Uterus (tissue), 2 donors: ENCODE measurements around the gene SRCAP.

Source experiments
- POLR2A ChIP-seq, 2 donors: fragments of 450-650 bp; IDR thresholded peaks; one replicate each; pipeline ENCODE4 v1.6.1; 2016; ENCODE audit warnings: antibody characterized with exemption in 2 of 2, mild to moderate bottlenecking in 1 of 2, moderate library complexity in 1 of 2
- TF ChIP-seq, protein P1 (sequence below), 4 experiments: fragments of 200-600 bp in 2 of 4; fragments of 450-650 bp in 2 of 4; sonication (generic) in 2 of 4; IDR thresholded peaks; one replicate each; pipeline ENCODE4 v1.5.1; 2016 to 2019; ENCODE audit warnings: antibody characterized with exemption in 4 of 4, mild to moderate bottlenecking in 2 of 4, moderate library complexity in 1 of 4

DNA sequence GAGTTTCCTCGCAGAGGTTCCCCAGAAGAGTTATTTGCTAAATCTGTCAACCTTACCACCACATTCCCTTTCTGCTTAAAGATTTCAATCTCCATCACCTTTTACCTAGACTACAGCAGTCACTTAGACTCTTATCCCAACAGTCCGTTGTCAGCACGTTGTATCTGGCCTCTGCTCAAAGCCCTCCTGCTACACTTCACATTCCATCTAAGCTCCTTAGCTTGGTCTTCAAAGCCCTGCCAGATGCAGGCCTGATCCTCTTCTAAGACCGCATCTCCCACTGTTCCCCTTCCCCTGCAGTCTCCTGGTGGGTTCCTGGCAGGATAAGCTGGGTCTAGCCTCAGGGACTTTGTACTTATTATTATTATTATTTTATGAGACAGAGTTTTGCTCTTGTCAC, 10.3 kb upstream of the SRCAP start:
- TF ChIP-seq POLR2A (IDR thresholded peaks at IDR 0.05) = no peak
- TF ChIP-seq, protein P1, sequence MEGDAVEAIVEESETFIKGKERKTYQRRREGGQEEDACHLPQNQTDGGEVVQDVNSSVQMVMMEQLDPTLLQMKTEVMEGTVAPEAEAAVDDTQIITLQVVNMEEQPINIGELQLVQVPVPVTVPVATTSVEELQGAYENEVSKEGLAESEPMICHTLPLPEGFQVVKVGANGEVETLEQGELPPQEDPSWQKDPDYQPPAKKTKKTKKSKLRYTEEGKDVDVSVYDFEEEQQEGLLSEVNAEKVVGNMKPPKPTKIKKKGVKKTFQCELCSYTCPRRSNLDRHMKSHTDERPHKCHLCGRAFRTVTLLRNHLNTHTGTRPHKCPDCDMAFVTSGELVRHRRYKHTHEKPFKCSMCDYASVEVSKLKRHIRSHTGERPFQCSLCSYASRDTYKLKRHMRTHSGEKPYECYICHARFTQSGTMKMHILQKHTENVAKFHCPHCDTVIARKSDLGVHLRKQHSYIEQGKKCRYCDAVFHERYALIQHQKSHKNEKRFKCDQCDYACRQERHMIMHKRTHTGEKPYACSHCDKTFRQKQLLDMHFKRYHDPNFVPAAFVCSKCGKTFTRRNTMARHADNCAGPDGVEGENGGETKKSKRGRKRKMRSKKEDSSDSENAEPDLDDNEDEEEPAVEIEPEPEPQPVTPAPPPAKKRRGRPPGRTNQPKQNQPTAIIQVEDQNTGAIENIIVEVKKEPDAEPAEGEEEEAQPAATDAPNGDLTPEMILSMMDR (IDR thresholded peaks at IDR 0.05) = no peak
